ACHN (cell line): ENCODE data around the gene WNT7B.

Experiments used
- DNase-seq: peaks from one replicate; pipeline ENCODE4 v3.0.0-alpha.2; 2015
- in situ Hi-C: cut with HindIII; loops from 2 replicates; pipeline ENCODE4 v1.10.0; 2017; ENCODE audit warnings: low sequenced_read_pairs, low pct_ligation_motif_present, low pct_unique_long_range_greater_than_20kb

WNT7B gene

DNA sequence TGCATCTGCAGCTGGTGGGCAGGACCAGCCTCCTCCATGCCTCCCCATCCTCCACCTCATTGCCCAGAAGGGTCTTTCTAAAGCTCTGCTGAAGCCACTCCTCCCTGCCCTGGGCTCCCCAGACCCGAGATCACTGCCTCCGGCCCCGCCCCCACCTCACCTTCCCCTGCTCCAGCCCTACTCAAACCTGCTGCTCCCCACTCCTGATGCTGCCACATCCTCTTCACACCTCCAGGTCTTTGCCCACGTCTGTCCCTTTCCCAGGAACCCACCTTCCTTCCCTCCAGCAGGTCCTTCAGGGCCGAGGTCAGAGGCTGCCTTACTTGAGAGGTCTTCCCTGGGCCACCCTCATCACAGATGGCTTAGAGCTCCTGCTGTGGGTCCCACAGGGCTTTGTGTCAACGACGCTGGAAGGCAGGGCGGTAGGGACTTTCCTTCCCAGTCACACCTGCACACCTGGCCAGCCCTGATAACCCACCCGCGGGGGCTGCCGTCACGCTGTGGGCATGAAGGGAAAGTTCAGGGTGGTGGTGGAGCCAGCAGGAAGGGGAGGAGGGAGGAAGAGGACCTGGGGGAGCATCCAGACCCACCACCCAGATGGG is 11.9 kb downstream of the WNT7B start:
- in situ Hi-C loops: no loop called here
- DNase-seq: no peak

DNA sequence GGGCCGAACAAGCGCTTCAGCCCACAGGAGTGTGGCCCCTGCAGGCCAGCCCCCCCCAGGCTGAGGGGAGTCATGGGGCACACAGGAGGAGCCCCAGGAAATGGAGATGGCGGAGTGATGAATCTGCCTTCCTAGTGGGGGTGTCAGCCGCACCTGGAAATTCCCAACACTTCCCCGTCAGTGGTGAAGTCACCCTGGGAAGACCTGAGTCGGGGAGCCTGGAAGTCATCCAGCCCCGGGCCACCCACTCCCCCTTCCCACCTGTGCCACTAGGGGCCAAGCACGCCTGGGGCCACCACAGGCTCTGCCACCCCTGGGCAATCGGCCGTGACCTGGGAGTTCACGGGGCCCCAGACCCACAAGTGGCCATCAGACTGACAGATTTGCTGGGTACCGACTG is 12.6 kb downstream of the WNT7B start:
- DNase-seq: no peak
- in situ Hi-C loops: no loop called here

- in situ Hi-C loops: no loop called here
- DNase-seq: no peak
These were observed 13.1 kb downstream of the WNT7B start for GRCh38 chr22:45963821-45964220.

DNA sequence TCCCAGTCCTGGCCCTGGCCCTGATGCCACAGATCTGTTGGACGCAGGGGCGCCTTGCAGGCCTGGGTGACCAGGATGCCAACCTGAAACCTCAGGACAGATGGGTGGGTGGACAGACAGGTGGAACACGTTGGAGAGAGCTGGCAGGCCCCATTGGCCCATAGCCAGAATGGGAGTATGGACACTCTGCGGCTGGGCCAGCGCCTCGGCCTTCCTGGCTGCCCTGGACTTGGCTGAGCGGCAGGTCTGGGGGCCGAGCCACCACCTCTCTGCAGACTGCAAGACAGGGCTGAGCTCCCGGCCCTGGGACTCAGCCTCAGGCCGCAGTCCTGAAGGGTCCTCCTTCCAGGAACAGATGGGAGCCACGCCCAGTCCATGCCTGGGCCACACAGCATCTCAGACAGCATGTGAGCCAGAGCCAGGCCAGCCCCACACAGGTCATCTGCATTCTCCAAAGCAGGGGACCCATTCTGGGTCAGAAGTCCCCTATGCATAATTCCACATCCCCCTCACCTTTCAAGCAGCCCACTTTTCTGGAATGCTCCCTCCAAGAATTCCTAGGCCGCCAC is 14.1 kb downstream of the WNT7B start:
- in situ Hi-C loops: no loop called here
- DNase-seq: no peak

GRCh38 chr22:45962434-45962718 is 14.6 kb downstream of the WNT7B start:
- in situ Hi-C loops: no loop called here

GRCh38 chr22:45961679-45962433 is 15.1 kb downstream of the WNT7B start:
- DNase-seq: no peak
- in situ Hi-C loops: no loop called here

More at GRCh38 chr22:45962434-45962718, 14.6 kb downstream of the WNT7B start:
- no peak for DNase-seq

GRCh38 chr22:45960477-45961386 is 16.2 kb downstream of the WNT7B start:
- in situ Hi-C loops: no loop called here
- DNase-seq: no peak

- DNase-seq: no peak
- in situ Hi-C loops: no loop called here
These were observed 17.1 kb downstream of the WNT7B start for GRCh38 chr22:45959719-45960476.

GRCh38 chr22:45958971-45959370 is 18.0 kb downstream of the WNT7B start:
- DNase-seq: no peak
- in situ Hi-C loops: no loop called here

GRCh38 chr22:45957826-45958225 is 19.1 kb downstream of the WNT7B start:
- DNase-seq: no peak
- in situ Hi-C loops: no loop called here

DNA sequence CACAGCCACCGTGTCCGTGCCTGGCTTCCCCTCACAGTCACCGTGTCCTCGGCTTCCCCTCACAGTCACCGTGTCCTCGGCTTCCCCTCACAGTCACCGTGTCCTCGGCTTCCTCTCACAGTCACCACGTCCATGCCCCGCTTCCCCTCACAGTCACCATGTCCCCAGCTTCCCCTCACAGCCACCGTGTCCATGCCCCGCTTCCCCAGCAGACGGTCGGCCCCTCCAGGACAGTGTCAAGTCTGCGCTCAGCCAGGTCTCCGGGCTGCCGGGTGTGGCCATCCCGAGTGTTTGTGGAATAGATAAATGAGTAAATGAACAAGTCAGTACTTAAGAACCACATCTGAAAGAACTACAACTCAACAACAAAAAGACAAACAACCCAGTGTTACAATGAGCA is 23.8 kb downstream of the WNT7B start:
- in situ Hi-C loops: no loop called here

DNA sequence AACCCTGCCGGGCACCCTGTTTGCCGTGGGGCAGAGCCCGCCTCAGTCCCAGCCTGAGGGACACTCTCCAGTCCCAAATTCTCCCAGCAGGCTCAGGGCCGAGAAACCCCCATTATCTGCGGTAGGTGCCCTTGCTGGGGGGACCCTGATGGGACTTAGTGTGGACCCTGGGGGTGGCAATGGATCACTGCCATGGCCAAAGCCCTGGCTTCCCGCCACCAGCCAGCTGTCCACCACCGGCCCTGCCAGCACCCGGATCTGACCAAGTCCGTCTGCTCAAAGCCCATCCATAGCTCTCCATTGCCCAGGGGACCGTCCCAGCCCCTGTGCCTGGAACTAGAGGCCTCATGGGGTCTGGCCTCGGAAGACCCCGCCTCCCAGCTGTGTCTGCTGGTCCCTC is 24.4 kb downstream of the WNT7B start:
- no peak for DNase-seq
- in situ Hi-C loops: no loop called here

More for the DNA sequence above, 23.8 kb downstream of the WNT7B start:
- no peak for DNase-seq

GRCh38 chr22:45952151-45952550 is 24.8 kb downstream of the WNT7B start:
- in situ Hi-C loops: no loop called here
- DNase-seq: no peak

DNA sequence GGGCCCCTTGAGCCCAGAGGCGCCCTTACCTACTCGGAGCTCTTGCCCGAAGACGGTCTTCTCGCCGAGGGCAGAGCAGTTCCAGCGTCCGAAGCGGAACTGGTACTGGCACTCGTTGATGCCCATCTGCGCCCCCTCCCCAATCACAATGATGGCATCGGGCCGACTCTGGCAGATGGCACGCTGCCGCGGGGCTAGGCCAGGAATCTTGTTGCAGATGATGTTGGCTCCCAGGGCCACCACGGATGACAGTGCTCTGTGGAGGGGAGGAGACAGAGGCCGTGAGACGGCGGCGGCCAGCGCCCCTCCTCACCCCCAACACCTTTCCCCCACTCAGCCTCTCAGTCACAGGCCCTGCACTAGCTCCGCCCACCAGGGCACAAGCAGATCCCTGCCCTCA is 27.1 kb downstream of the WNT7B start:
- DNase-seq: no peak
- in situ Hi-C loops: no loop called here

DNA sequence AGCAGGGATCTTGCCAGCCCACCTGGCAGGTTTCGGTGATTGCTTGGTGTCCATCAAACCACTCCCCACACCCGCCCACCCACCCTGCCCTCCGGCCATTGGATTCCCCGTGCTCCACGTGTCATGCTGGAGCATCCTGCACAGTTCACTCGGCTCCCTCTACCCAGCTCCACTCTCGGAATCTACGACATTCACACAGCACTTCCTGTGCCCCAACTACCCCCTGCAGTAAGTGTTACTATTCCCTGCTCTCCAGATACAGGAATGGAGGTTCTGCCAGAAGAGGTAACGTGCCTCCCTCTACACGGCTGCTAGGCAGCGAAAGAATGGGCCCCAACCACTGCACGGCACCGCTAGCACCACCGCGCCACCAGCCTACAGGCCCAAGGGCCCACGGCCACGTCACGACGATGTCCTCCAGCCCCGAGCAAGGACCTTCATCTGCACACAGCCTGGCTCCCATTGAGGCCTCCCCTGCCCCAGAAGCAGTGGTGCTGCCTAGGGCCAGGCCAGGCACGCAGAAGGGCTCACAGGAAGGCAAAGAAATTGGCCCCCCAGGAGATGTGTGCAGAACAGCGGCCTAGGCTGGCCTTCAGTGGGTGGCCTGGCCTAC is 27.6 kb downstream of the WNT7B start:
- in situ Hi-C loops: no loop called here
- no peak for DNase-seq

DNA sequence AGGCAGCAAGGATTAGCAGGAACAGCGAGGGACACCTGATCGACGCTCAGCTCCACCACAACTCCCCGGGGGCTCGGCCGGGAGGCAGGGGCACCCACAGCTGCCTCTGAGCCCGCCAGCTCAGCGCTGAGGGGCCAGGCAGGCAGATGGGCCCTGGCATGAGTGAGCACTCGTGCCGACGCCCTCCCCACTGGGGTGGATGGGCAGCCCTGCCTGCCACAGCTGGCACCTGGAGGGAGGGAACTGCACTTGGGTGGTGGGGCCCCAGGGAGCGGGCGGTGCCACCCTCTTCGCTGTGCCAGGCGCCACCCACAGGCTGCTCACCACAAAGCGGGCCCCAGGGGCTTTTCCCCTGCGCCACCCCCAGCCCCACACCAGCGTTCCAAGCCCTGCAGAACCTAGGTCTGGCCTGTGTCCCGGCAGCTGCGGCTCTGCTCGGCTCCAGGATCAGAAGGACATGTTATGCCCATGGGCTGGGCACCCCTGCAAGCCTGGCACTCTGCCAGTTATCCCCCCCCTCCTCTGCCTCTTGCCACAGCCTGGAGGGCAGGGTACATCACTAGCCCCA is 28.8 kb downstream of the WNT7B start:
- DNase-seq: no peak
- in situ Hi-C loops: no loop called here

GRCh38 chr22:45946805-45947600 is 30.0 kb downstream of the WNT7B start:
- in situ Hi-C loops: no loop called here
- DNase-seq: no peak
